ENCODE results near the gene OR5AU1. TPM values are rescaled to one million over a fixed set of nuclear protein-coding genes. Genes with fewer than 3 reads are reported as not detected.

Gene OR5AU1
- under 0.01 TPM in 1 of 2 replicates, not detected in the other for total RNA-seq (ENCODE audit: low replicate concordance)

DNA sequence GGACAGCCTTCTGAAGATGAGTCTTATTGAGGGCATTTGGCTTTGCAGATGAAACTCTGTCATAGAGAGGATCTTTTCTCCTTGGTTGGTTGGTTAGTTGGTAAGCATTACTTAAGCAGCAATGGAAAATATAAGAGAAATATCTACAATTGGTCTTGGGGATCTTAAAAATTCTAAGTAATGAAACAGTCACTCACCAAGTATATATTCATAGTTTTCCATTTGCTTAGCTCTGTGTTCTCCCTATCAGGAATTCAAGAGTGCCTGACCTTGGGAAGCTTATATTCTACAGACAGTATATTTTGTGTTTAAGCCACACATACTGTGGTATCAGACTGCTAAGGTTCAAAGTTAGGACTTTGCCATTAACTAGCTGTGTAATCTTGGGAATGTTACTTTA, at the start of gene OR5AU1:
Gene OR5AU1, minus strand, starts transcription at position 101 of the 400 bp plus-strand sequence. CDS start 191 bp downstream, outside the sequence.
- Histone ChIP-seq H3K4me2 (no peak within 1 kb of the TSS), H3K9me3 (ENCODE audit: low read depth) (no peaks in the 10 kb centered on the region), H4K20me1 (ENCODE audit: low read depth) (no peaks in the 10 kb centered on the region), H2AFZ (replicated peaks) (no peak within 1 kb of the TSS), H3K36me3 (no peaks in the 10 kb centered on the region), H3F3A (ENCODE audit: low read depth) (no peaks in the 10 kb centered on the region), H3K27me3 (peaks cover 7% of the 10 kb centered on the region), H3K9ac (no peak within 1 kb of the TSS), H3K27ac (no peak within 1 kb of the TSS), H3K4me3 (no peak within 1 kb of the TSS), H3K4me1 (no peaks in the 10 kb centered on the region), H3K79me2 (ENCODE audit: low read depth) (no peaks in the 10 kb centered on the region)
- Mint-ChIP-seq H3K4me1 (no peaks in the 10 kb centered on the region), H3K36me3 (no peaks in the 10 kb centered on the region), H3K27ac (no peak within 1 kb of the TSS), H3K4me3 (no peak within 1 kb of the TSS), H3K27me3 (ENCODE audit: insufficient read depth, low read depth) (peaks cover 4% of the 10 kb centered on the region), H3K9me3 (no peaks in the 10 kb centered on the region)
- TF ChIP-seq EZH2phosphoT487 (IDR thresholded peaks at IDR 0.05): no peak
- TF ChIP-seq, protein P1, sequence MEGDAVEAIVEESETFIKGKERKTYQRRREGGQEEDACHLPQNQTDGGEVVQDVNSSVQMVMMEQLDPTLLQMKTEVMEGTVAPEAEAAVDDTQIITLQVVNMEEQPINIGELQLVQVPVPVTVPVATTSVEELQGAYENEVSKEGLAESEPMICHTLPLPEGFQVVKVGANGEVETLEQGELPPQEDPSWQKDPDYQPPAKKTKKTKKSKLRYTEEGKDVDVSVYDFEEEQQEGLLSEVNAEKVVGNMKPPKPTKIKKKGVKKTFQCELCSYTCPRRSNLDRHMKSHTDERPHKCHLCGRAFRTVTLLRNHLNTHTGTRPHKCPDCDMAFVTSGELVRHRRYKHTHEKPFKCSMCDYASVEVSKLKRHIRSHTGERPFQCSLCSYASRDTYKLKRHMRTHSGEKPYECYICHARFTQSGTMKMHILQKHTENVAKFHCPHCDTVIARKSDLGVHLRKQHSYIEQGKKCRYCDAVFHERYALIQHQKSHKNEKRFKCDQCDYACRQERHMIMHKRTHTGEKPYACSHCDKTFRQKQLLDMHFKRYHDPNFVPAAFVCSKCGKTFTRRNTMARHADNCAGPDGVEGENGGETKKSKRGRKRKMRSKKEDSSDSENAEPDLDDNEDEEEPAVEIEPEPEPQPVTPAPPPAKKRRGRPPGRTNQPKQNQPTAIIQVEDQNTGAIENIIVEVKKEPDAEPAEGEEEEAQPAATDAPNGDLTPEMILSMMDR (IDR thresholded peaks at IDR 0.05): no peak
- TF ChIP-seq EZH2 (IDR thresholded peaks at IDR 0.05): no peak
- no peak for DNase-seq (ENCODE audit: low spot score)

DNA sequence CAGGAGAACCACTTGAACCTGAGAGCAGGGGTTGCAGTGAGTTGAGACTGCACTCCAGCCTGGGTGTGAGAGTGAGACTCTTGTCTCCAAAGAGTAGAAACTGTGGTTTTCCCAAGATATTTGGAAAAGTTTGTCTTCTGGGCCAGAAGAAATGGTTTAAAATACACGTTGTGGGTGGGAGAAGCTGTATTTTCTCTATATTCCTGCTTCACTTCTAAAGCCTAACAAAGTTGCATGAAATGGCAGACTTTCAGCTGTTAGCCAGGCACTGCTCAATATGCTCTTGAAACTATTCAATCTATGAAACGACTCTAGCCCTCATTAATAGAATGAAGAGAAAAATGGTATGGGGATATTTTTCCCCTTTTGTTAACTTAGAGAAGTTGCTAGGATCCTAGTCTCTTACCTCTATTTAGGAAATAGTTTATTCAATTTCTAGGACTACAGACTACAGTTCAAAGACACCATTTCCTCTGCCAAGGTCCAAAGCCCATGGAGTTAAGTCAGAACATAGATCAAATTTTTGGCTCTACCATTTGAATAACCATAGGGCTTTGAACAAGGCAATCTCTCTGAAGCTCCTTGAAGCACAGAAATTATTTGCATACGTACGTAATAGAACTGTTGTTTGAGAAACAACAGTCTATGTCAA, 49.3 kb upstream of the OR5AU1 start:
- H3K27ac Mint-ChIP-seq: no peak overlapping the region
- Histone ChIP-seq H4K20me1 (ENCODE audit: low read depth) (peaks cover 88% of the 10 kb centered on the region), H3K9ac (no peak overlapping the region), H3K79me2 (ENCODE audit: low read depth) (peaks cover 9% of the 10 kb centered on the region), H3K4me1 (peaks cover 38% of the 10 kb centered on the region), H3K36me3 (peaks cover 18% of the 10 kb centered on the region), H3K4me3 (no peak overlapping the region), H3K9me3 (ENCODE audit: low read depth) (no peaks in the 10 kb centered on the region), H3K4me2 (no peak overlapping the region), H3K27ac (peak overlapping the region; percentile 31), H3K27me3 (no peaks in the 10 kb centered on the region), H2AFZ (replicated peaks) (no peak overlapping the region), H3F3A (ENCODE audit: low read depth) (peaks cover 98% of the 10 kb centered on the region)
- H3K9me3 Mint-ChIP-seq: no peaks in the 10 kb centered on the region
- no peak for DNase-seq (ENCODE audit: low spot score)
- H3K27me3 Mint-ChIP-seq (ENCODE audit: insufficient read depth, low read depth): peaks cover 2% of the 10 kb centered on the region
- peaks cover 7% of the 10 kb centered on the region for H3K4me1 Mint-ChIP-seq
- peaks cover 53% of the 10 kb centered on the region for H3K36me3 Mint-ChIP-seq
- H3K4me3 Mint-ChIP-seq: no peak overlapping the region
- TF ChIP-seq, protein P1 (IDR thresholded peaks at IDR 0.05): no peak
- TF ChIP-seq EZH2 (IDR thresholded peaks at IDR 0.05) (no peak), EZH2phosphoT487 (IDR thresholded peaks at IDR 0.05) (no peak)

DNA sequence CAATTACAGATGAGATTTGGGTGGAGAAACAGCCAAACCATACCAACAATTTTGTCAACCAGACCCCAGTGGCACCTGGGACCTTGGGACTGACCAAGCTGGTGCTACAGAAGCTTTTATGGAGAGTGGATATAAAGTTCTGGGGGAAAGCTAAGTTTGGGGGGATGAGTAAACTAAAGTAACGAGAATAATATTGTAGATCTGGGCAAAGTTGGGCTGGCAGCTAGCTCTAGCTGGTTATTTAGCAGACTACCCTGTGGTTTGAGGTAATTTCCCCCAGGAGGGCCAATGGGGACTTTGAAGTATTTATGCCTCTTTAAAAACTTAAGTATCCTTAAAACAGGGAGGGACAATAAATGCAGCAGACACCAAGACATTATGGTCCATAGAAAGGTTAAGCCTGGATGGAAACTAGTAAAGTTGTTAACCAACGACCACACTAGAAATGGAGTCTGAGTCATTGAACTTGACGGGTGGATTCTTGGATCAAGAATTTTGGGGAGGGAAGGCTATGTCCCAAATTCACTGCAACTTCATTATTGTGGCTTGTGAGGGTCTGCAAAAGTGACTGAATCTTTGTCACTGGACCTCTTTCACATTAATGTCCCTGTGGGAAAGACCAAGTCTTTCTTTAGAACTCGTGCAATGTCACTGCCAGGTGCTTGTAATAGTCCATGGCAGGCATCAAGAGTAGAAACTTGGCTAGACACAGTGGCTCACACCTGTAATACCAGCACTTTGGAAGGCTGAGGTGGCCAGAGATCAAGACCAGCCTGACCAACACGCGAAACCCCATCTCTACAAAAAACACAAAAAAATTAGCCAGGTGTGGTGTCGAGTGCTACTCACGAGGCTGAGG, 48.5 kb upstream of the OR5AU1 start:
- TF ChIP-seq EZH2phosphoT487 (IDR thresholded peaks at IDR 0.05) (no peak), EZH2 (IDR thresholded peaks at IDR 0.05) (no peak)
- TF ChIP-seq, protein P1 (IDR thresholded peaks at IDR 0.05): no peak
- H3K9ac ChIP-seq: no peak overlapping the region
- H3K36me3 Mint-ChIP-seq: peaks cover 47% of the 10 kb centered on the region
- no peak overlapping the region for H2AFZ ChIP-seq (replicated peaks)
- H3K79me2 ChIP-seq (ENCODE audit: low read depth): peaks cover 1% of the 10 kb centered on the region
- no peaks in the 10 kb centered on the region for H3K27me3 ChIP-seq
- H3K4me1 Mint-ChIP-seq: peaks cover 7% of the 10 kb centered on the region
- H3F3A ChIP-seq (ENCODE audit: low read depth): peaks cover 92% of the 10 kb centered on the region
- no peaks in the 10 kb centered on the region for H3K9me3 Mint-ChIP-seq
- no peak overlapping the region for H3K4me3 ChIP-seq
- H3K4me3 Mint-ChIP-seq: no peak overlapping the region
- peaks cover 31% of the 10 kb centered on the region for H3K4me1 ChIP-seq
- H3K36me3 ChIP-seq: peaks cover 11% of the 10 kb centered on the region
- H3K9me3 ChIP-seq (ENCODE audit: low read depth): no peaks in the 10 kb centered on the region
- peak overlapping the region; percentile 35 for H3K27ac ChIP-seq
- DNase-seq (ENCODE audit: low spot score): no peak
- H3K27ac Mint-ChIP-seq: peak overlapping the region; percentile 9
- H4K20me1 ChIP-seq (ENCODE audit: low read depth): peaks cover 81% of the 10 kb centered on the region
- H3K4me2 ChIP-seq: no peak overlapping the region
- peaks cover 2% of the 10 kb centered on the region for H3K27me3 Mint-ChIP-seq (ENCODE audit: insufficient read depth, low read depth)

All from neural progenitor cell (in vitro differentiated cells).